ENCODE results near the gene FAT1. TPM values are rescaled to one million over a fixed set of nuclear protein-coding genes. Genes with fewer than 3 reads are reported as not detected.

The FAT1 gene
- total and polyA plus RNA-seq, 2 donors (not counting 1 experiment from before 2014, with no cell fraction given), result 151 to 729 TPM

DNA sequence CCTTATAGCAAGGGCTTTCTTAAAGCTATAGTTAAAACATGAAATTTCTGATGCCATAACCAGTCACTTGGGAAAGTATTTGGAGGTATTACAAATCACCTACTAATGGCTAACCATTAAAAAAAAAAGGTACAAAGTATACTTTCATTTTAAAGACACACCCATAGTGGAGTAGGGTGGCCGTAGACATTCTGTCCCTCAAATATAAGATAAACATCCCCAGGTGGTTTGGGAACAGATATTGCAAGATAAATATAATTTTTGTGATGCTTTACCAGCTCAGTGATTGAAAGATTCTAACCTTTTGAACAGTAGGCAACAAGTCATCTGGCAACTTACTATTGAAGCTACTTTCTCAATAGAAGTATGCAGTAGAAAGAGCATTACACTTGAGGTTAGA lies 6.2 kb upstream of the FAT1 start:
- no peak for DNase-seq (ENCODE audit: low read depth in 2 of 2)
- H2AFZ ChIP-seq (ENCODE audit: low read length), result no peak overlapping the region
- H3K27ac ChIP-seq (ENCODE audit: insufficient read depth, low read length), result no peak overlapping the region
- peaks cover 14% of the 10 kb centered on the region for H3K79me2 ChIP-seq (ENCODE audit: control insufficient read depth, insufficient read depth, low read length)
- no peaks in the 10 kb centered on the region for H3K9me3 ChIP-seq (ENCODE audit: control insufficient read depth, insufficient read depth, low read depth, low read length)
- H3K4me2 ChIP-seq (ENCODE audit: extremely low read depth, insufficient read depth, low read length), result no peak overlapping the region
- no peaks in the 10 kb centered on the region for H3K36me3 ChIP-seq (ENCODE audit: control insufficient read depth, insufficient read depth, low read length)
- no peak for TF ChIP-seq EZH2 (IDR thresholded peaks at IDR 0.05; ENCODE audit: low read length, missing control alignments)
- TF ChIP-seq, protein P1, sequence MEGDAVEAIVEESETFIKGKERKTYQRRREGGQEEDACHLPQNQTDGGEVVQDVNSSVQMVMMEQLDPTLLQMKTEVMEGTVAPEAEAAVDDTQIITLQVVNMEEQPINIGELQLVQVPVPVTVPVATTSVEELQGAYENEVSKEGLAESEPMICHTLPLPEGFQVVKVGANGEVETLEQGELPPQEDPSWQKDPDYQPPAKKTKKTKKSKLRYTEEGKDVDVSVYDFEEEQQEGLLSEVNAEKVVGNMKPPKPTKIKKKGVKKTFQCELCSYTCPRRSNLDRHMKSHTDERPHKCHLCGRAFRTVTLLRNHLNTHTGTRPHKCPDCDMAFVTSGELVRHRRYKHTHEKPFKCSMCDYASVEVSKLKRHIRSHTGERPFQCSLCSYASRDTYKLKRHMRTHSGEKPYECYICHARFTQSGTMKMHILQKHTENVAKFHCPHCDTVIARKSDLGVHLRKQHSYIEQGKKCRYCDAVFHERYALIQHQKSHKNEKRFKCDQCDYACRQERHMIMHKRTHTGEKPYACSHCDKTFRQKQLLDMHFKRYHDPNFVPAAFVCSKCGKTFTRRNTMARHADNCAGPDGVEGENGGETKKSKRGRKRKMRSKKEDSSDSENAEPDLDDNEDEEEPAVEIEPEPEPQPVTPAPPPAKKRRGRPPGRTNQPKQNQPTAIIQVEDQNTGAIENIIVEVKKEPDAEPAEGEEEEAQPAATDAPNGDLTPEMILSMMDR (conservative IDR thresholded peaks at IDR 0.05 in 1 of 2, IDR thresholded peaks at IDR 0.05 in 1 of 2; ENCODE audit: low read depth in 1 of 2, low read length in 2 of 2), result no peak
- no peak overlapping the region for H3K9ac ChIP-seq (ENCODE audit: insufficient read depth, low read length)
- peaks cover 5% of the 10 kb centered on the region for H3K4me1 ChIP-seq (ENCODE audit: control insufficient read depth, extremely low read depth, insufficient read depth, low read length)
- H4K20me1 ChIP-seq (ENCODE audit: control insufficient read depth, extremely low read depth, insufficient read depth, low read length), result no peaks in the 10 kb centered on the region
- no peaks in the 10 kb centered on the region for H3K27me3 ChIP-seq (ENCODE audit: control insufficient read depth, insufficient read depth, low read length)
- H3K4me3 ChIP-seq (replicated peaks in 1 of 4; ENCODE audit: control extremely low read depth in 1 of 4, insufficient read depth in 1 of 4, low read depth in 3 of 4, low read length in 4 of 4), result no peak overlapping the region

DNA sequence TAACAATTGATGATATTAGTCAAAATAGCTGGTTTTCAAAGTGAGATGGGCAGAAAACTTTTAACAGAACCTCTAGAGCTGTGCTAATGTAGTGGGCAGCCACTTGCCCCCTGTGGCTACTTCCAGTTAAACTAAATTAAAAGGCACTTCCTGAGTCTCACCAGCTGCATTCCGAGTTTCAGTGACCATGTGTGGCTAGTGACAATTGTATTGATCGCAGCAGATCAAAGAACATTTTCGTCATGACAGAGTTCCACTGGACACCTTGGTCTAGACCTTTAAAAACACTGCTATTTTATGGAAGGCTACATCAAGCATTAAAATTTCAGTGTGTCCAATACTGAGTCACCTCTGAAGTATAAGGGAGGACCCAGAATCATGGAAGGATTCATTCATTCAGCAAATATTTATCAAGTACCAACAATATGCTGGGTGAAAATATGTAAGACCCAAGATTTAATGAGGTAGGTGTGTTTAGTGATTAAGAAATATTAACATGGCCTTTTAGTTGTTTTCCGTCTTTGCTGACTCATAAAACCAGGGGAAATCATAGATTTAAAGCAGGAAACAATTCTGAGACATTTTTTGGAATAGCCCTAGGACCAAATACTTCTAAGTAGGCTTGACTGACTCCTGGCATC lies 5.1 kb upstream of the FAT1 start:
- Histone ChIP-seq H3K4me1 (ENCODE audit: control insufficient read depth, extremely low read depth, insufficient read depth, low read length) (peaks cover 5% of the 10 kb centered on the region), H2AFZ (ENCODE audit: low read length) (no peak overlapping the region), H3K4me2 (ENCODE audit: extremely low read depth, insufficient read depth, low read length) (no peak overlapping the region), H3K27me3 (ENCODE audit: control insufficient read depth, insufficient read depth, low read length) (no peaks in the 10 kb centered on the region), H4K20me1 (ENCODE audit: control insufficient read depth, extremely low read depth, insufficient read depth, low read length) (no peaks in the 10 kb centered on the region), H3K9me3 (ENCODE audit: control insufficient read depth, insufficient read depth, low read depth, low read length) (no peaks in the 10 kb centered on the region), H3K4me3 (replicated peaks in 1 of 4; ENCODE audit: control extremely low read depth in 1 of 4, insufficient read depth in 1 of 4, low read depth in 3 of 4, low read length in 4 of 4) (no peak overlapping the region), H3K27ac (ENCODE audit: insufficient read depth, low read length) (no peak overlapping the region), H3K79me2 (ENCODE audit: control insufficient read depth, insufficient read depth, low read length) (peaks cover 25% of the 10 kb centered on the region), H3K36me3 (ENCODE audit: control insufficient read depth, insufficient read depth, low read length) (no peaks in the 10 kb centered on the region), H3K9ac (ENCODE audit: insufficient read depth, low read length) (no peak overlapping the region)
- peak in 1 of 2 donors; percentile 66 for DNase-seq (ENCODE audit: low read depth in 2 of 2)
- no peak for TF ChIP-seq EZH2 (IDR thresholded peaks at IDR 0.05; ENCODE audit: low read length, missing control alignments)
- TF ChIP-seq, protein P1 (conservative IDR thresholded peaks at IDR 0.05 in 1 of 2, IDR thresholded peaks at IDR 0.05 in 1 of 2; ENCODE audit: low read depth in 1 of 2, low read length in 2 of 2), result no peak

DNA sequence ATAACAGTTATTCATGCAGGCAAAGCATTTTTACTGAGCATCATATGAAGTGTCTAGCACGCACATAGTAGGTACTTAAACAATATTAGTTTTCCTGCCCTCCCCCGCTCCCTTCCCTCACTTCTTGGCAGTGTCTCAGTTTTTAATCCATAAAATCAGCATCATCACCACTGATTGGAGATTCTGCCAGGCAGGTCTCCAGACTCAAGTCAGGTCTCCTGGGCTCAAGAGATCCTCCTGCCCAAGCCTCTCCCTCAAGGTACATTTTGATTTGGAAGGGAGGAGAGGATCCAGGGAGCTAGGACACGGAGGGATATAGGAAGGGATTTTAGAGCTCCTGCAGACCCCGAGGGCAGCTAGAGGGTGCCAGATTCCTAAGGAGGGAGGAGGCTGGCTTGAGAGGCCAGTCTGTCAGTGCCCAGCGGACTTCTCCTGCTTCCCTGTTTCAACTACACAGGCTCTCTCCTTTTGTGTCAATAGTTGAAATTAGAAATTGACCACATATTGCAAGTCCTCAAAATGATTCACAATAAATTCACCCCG lies 4.4 kb upstream of the FAT1 start:
- no peak overlapping the region for H2AFZ ChIP-seq (ENCODE audit: low read length)
- H3K27me3 ChIP-seq (ENCODE audit: control insufficient read depth, insufficient read depth, low read length), result no peaks in the 10 kb centered on the region
- no peaks in the 10 kb centered on the region for H3K9me3 ChIP-seq (ENCODE audit: control insufficient read depth, insufficient read depth, low read depth, low read length)
- H3K4me1 ChIP-seq (ENCODE audit: control insufficient read depth, extremely low read depth, insufficient read depth, low read length), result peaks cover 5% of the 10 kb centered on the region
- H3K4me2 ChIP-seq (ENCODE audit: extremely low read depth, insufficient read depth, low read length), result peak overlapping the region; percentile 0
- DNase-seq (ENCODE audit: low read depth in 2 of 2), result peak in 1 of 2 donors; percentile 56
- TF ChIP-seq EZH2 (IDR thresholded peaks at IDR 0.05; ENCODE audit: low read length, missing control alignments), result no peak
- TF ChIP-seq, protein P1 (conservative IDR thresholded peaks at IDR 0.05 in 1 of 2, IDR thresholded peaks at IDR 0.05 in 1 of 2; ENCODE audit: low read depth in 1 of 2, low read length in 2 of 2), result peak; percentile 9 to 12
- H3K9ac ChIP-seq (ENCODE audit: insufficient read depth, low read length), result no peak overlapping the region
- H3K4me3 ChIP-seq (replicated peaks in 1 of 4; ENCODE audit: control extremely low read depth in 1 of 4, insufficient read depth in 1 of 4, low read depth in 3 of 4, low read length in 4 of 4), result peak overlapping the region in 1 of 4 experiments; percentile 99
- H3K79me2 ChIP-seq (ENCODE audit: control insufficient read depth, insufficient read depth, low read length), result peaks cover 31% of the 10 kb centered on the region
- H4K20me1 ChIP-seq (ENCODE audit: control insufficient read depth, extremely low read depth, insufficient read depth, low read length), result no peaks in the 10 kb centered on the region
- no peaks in the 10 kb centered on the region for H3K36me3 ChIP-seq (ENCODE audit: control insufficient read depth, insufficient read depth, low read length)
- no peak overlapping the region for H3K27ac ChIP-seq (ENCODE audit: insufficient read depth, low read length)

All from fibroblast of lung (primary cell).